NCI-H1417 treated with DMSO at 0.1 percent for 48 hours (cell line): ENCODE measurements around the gene NABP2.
"Not testable (repeated sequence)": the region's sequence is repeated elsewhere in the genome, so short reads cannot be mapped to it uniquely, and the experiment has no call there.

ENCODE experiments used
- DNase-seq: peaks from one replicate; lab custom pipeline; 2025; lab: John Stamatoyannopoulos, UW

The NABP2 gene

GRCh38 chr12:56224102-56224701, at the start of gene NABP2:
Gene NABP2 (plus strand): TSS chr12:56224342. CDS start chr12:56224857, 515 bp downstream.
- DNase-seq, result peak; percentile 94

DNA sequence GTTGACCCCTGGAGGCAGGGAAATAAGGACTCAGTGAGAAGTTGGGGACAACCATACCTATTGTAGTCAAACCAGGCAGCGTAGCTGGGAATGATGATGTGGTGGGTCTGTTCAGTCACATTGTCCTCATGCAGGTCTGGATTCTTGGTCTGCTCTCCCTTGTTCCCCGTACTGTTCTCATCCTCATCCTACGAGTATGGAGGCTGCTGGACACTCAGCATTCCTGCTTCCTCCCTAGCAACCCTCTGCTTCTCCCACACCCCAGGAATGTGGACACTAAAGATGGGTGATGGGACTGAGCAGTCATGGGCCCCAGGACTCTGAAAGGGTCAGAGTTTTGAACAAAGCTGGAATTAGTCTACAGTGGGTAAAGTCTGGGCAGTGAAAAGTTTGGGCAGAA, 45.8 kb upstream of the NABP2 start:
- DNase-seq, result no peak

DNA sequence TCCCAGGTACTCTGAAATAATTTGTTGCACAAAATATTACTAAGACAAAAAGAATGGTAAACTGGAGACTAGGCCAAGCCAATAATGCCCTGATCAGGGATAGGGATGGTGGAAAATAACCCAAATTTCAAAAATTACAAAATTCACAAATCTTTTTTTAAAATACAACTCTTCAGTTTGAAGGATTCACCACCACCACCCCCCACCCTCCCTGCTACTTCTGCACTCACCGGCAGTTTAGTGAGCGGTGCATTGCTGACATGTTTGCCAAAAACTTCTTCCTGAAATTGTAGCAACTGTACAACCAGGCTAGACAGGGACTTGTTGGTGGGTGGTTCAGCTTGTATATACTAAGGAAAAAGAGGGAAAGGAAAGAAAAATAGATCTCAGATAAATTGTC, 37.2 kb upstream of the NABP2 start:
- no peak for DNase-seq

DNA sequence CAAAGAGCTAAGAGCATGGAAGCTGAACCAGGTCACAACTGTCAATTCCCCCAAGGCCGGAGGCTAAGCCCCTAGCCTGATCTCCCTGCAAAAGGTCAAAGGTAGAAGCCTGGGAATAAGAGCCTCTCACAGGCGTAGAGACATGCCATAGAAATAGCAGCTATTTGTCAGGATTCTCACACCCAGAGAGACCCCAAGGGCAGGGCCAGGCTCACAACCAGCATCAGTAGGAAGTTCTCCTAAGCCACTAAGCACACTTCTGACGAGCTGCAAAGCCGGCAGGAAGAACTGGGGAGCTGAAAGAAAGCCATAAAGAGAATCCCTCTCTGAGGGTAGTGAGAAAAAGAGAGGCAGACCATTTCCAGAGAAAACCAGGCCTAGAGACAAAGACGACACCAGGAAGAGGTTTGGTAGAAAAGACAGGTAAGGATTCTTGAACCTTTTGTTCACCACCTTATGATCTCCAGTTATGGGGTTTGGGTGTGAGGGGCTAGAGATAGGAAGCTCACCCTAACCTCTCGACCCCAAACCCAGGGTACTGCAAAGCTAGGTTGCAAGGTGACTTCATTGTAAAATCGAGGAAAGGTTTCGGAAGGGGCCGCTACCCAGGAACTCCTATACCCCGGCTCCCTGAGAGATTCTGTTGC, 35.9 kb upstream of the NABP2 start:
- DNase-seq, result no peak

GRCh38 chr12:56188778-56189098, 35.4 kb upstream of the NABP2 start:
- no peak for DNase-seq

GRCh38 chr12:56189099-56189917, 34.8 kb upstream of the NABP2 start, which contains the start of gene SMARCC2:
Gene SMARCC2 (minus strand): TSS chr12:56189483. CDS start chr12:56189461, 22 bp downstream.
- DNase-seq, result peak; percentile 61

GRCh38 chr12:56189918-56190694, 34.0 kb upstream of the NABP2 start:
- peak; percentile 82 for DNase-seq

DNA sequence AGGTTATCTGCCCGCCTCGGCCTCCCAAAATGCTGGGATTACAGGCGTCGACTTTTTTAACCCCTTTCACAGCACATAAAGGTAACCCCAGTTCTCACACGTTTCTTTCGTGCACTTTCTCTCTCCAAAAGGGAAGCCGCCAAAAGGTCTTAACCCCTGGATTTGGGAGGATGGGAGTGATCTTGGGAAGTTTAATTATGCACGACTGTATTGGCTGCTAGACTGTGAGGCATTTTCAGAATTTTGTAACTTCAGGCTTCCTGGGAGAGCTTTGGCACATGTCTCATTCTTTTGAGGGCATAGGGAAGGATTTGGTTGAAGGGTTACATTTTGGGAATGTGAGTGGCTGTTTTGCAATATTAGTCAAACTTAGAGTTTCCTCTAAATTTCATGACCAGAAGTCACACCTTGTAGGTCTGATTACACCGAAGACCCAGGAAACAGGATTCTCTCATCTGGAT, 33.4 kb upstream of the NABP2 start:
- no peak for DNase-seq

DNA sequence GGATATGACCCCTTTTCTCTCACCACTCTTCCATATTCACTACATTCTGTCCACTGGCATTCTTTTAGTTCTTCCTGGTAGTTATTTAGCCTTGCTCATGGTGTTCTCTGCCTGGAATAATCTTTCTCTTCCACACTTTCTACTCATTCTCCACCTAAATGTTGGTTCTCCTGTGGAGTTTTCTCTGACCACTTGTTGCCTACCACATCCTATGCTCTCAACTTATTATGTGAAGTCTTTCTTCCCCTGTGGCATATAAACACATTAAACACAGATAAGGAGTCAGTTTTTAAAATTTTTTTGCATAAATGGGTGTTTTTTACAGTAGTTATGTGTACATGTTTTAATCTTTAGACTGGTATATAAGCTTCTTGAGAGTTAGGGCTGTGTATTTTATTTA, 31.6 kb upstream of the NABP2 start:
- no peak for DNase-seq

DNA sequence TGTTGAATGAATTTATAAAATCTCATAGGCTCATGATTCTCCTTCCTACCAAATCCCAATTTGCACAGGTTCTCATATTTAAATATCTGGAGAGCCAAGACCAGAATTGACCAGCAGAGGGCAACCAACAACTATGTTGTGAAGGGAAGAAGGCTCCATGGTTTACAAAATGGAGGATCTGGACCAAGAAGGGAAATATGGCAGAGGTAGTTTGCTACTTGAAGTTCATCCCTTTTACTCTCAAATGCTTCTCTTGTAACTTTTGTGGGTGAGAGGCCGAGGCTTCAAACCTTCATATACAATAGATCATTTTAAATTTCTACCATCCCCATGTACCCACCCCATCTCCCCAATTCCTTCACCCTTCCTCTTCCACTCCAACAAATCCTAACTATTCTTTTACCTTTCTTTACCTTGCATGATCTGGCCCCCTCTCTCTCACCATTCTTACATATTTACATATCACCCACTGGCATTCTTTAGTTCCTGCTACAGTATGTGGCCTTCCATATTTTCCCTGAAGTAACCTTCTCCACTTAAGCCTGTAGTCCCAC, 31.0 kb upstream of the NABP2 start:
- peak; percentile 33 for DNase-seq

DNA sequence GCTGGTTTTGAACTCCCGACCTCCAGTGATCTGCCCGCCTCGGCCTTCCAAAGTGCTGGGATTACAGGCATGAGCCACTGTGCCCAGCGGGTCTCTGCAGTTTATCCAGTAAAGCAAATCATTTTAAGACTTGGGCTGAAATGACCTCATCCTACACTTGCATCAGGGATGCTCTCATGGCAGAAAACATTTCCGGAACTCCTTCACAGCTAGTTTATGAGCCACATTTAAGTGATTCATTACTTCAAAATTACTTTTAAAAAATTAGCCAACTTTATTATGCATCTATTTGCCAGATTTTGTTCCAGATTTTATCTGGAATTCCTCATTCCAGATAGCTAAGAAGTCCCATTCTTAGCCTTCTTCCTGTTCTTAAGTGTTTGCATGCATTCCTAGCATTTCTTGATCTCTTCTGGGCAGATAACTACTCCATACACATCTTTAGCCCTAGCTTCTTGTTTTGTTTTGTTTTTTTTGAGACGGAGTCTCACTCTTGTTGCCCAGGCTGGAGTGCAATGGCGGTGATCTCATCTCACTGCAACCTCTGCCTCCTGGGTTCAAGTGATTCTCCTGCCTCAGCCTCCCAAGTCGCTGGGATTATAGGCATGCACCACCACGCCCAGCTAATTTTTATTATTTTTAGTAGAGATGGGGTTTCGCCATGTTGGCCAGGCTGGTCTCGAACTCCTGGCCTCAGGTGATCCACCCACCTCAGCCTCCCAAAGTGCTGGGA, 27.2 kb upstream of the NABP2 start:
- DNase-seq, result not testable (repeated sequence)

- no peak for DNase-seq
Observed at GRCh38 chr12:56197921-56198635, 26.1 kb upstream of the NABP2 start.

GRCh38 chr12:56198836-56199235, 25.3 kb upstream of the NABP2 start:
- DNase-seq, result no peak

DNA sequence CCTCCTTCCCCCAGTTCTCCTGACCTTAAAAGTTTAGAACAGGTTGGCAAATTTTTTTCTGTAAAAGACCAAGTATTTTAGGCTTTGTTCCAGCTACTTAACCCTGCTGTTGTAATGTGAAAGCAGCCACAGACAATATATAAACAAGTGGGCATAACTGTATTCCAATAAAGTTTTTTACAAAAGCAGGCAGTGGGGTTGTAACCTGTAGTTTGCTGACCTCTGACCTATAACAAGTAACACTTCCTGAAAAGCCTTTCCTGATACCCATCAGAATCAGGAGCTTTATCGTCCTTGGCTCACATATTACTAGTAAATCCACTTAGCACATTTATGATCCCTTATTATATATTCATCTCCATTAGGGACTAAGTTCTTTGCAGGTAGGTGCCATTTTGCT, 21.8 kb upstream of the NABP2 start:
- no peak for DNase-seq

DNA sequence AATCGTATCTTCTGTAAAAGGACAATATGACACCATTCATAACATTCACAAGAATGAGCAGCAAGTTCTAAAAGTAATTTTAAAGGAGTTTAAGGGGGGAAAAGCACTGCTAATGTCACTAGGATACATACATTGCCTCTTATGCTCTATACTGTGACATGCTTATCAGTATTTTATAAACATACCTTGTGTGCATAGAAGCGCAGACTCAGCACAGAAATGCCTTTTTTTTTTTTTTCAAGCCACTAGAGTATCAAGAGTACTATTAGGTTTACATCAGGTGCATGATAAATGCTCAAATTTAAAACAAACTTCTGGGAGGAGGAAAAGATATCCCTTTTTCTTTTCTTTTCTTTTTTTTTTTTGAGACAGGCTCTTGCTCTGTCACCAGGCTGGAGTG, 21.3 kb upstream of the NABP2 start:
- DNase-seq, result no peak

DNA sequence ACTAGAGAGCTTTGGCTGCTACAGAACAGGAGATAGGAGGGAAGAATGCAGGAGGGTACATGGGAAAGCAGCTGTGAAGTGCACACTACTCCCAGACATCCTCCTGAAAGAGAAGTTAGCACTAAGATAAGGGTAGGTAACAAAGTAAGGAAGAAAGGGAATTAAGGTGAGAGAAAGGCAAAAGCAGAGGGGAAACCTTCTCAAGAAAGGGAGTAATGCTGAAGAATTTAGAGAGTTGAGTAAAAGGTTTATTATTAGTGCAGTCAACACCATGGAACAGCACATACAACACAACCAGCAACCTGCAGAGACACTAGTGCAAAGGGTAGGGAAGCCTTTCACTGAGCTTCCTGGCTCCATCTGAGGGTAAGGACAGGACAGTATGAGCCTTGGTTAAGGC, 19.9 kb upstream of the NABP2 start:
- no peak for DNase-seq

DNA sequence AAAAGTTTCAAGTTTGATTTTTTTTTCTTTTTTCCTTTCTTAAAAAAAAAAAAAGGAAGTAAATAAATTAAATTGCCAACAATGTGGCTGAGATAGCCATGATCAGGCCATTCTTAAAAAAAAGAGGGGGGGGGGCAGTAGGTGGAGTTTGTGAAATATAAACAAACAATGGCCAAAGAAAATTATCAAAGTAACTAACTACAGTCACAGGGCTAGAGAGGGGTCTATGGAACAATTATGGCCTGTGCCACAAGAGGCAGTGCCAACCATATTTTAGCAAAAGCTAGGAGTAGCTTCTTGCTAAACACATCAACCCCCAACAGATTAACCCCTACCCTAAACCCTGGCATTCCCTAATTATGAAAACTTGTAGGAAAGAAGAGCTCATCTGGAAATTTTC, 18.7 kb upstream of the NABP2 start:
- no peak for DNase-seq

GRCh38 chr12:56206452-56207166, 17.5 kb upstream of the NABP2 start:
- no peak for DNase-seq

DNA sequence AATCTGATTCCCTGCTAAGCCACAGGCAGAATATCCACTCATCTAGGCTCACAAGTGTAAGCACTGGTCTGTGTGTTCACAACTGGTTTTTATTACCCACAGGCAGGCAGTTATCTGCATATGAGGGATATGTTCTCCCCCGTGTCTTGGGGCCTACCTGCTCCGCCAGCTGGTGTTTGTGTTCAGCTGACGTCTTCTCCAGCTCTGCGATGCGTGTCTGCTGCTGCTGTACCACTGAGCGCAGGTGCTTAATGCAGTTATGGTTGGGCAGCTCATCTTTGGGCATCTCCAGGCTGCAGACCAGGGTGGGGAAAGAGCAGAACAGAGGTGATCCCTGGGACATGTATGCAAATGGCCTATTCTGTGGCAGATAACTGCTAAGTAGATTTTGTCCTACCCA, 16.1 kb upstream of the NABP2 start:
- no peak for DNase-seq

DNA sequence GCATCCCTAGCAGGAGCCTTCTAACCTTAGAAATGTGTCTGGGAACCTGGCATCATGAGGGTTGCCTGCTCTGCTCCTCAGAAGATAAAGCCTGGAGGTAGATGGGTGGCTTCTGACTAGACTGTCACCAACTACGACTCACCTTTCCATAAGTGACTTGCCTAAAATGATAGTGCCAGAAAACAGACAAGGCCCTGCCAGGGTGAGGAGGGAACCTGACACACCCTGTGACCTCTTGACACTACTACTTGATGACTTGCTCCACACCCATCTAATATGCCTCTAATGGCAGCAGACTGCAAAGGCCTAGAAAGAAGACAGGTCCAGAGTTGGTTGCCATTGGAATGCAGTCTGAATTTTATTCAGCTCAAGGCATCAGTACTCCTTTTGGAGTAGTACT, 11.8 kb upstream of the NABP2 start:
- DNase-seq, result no peak
